Thyroid gland (tissue), 4 donors: ENCODE measurements around the gene WDR90.

Experiments
- POLR2A ChIP-seq, 2 donors: fragments of 450-650 bp; IDR thresholded peaks; one replicate each; pipeline ENCODE4 v1.6.1; 2017; ENCODE audit warnings: antibody characterized with exemption in 2 of 2, mild to moderate bottlenecking in 2 of 2, moderate library complexity in 1 of 2
- TF ChIP-seq, protein P1 (sequence below), 6 experiments: fragments of 200-600 bp in 3 of 6; fragments of 450-650 bp in 3 of 6; sonication (generic) in 3 of 6; IDR thresholded peaks; one replicate each; pipeline ENCODE4 v1.5.1; 2016 to 2019; ENCODE audit warnings: antibody characterized with exemption in 6 of 6, mild to moderate bottlenecking in 2 of 6, inconsistent platforms in 1 of 6, moderate library complexity in 1 of 6

DNA sequence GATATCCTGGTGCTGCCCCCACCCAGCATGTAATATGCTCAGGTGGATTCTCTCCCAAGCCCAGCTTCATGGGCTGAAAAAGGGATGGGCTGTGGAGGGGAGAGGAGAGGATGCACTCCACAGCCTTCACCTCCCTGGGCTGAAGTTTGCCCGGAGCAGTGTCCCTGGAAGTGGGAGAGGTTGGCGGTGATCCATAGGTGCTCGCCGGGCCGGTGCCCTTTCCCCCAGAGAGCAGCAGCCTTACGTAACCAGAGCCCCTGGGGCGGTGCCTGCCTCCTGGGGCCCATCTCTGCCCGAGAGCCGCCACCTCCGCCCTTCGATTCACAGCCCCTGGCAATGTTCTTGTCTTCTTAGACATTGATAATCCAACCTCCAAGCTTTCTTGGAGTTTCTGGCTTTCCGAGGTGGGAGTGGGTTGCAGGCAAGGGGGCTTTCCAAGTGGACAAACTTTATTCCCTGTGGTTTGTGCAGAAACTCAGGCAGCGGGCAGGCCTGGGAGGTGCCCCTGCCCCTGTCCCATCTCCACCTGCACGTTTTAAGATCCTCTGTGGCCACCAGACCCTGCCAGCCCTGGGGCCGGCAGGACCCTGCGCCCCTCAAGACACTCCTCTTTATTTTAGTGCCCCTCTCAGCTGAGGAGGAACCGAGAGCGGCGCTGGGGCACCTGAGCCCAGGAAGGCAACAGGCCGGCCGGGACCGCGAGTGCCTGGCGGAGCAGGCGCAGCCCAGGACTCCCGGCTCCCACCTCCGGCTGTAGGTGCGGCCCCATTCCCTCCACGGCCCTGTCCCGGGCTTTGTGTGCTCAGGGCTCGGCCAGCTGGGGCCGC is 3.1 kb upstream of the WDR90 start:
- no peak for TF ChIP-seq POLR2A (IDR thresholded peaks at IDR 0.05)
- TF ChIP-seq, protein P1, sequence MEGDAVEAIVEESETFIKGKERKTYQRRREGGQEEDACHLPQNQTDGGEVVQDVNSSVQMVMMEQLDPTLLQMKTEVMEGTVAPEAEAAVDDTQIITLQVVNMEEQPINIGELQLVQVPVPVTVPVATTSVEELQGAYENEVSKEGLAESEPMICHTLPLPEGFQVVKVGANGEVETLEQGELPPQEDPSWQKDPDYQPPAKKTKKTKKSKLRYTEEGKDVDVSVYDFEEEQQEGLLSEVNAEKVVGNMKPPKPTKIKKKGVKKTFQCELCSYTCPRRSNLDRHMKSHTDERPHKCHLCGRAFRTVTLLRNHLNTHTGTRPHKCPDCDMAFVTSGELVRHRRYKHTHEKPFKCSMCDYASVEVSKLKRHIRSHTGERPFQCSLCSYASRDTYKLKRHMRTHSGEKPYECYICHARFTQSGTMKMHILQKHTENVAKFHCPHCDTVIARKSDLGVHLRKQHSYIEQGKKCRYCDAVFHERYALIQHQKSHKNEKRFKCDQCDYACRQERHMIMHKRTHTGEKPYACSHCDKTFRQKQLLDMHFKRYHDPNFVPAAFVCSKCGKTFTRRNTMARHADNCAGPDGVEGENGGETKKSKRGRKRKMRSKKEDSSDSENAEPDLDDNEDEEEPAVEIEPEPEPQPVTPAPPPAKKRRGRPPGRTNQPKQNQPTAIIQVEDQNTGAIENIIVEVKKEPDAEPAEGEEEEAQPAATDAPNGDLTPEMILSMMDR (IDR thresholded peaks at IDR 0.05): no peak
